ENCODE data around the gene ALX3. TPM values are rescaled to one million over a fixed set of nuclear protein-coding genes. Genes with fewer than 3 reads are reported as not detected.

The ALX3 gene
- total and polyA plus RNA-seq, 12 donors, result 0.04 TPM; not detected in 11

DNA sequence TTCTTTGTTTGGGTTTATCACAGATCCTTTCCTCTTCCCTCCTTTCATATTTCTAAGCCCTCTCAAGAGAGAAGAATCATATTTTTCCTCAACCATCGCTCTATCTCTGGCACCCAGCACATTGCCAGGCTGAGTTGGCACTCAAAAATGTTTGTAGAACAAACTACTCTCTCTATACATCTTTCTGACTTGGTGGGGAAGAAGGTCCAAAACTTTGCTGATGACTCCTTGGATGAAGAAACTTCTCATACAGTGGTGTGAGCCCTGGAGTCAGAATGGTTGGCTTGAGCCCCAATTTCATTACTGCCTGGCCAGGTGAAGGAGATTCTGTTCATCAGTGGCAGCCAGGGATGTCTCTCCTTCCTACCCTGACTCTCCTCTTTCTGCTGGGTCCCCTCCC lies 11.9 kb downstream of the ALX3 start:
- peaks cover 0 to 18% (median 6%) of the 10 kb centered on the region in 9 donors for H3K4me1 ChIP-seq
- H3K4me3 ChIP-seq, result no peak overlapping the region
- no peak overlapping the region for H3K27ac ChIP-seq
- WGBS, 2 donors, result 83% methylated on average over 1 of the region's 1 CpG
- H3K27me3 ChIP-seq, result no peaks in the 10 kb centered on the region
- H3K36me3 ChIP-seq, result peaks cover 0 to 68% (median 28%) of the 10 kb centered on the region in 9 donors
- TF ChIP-seq, protein P1, sequence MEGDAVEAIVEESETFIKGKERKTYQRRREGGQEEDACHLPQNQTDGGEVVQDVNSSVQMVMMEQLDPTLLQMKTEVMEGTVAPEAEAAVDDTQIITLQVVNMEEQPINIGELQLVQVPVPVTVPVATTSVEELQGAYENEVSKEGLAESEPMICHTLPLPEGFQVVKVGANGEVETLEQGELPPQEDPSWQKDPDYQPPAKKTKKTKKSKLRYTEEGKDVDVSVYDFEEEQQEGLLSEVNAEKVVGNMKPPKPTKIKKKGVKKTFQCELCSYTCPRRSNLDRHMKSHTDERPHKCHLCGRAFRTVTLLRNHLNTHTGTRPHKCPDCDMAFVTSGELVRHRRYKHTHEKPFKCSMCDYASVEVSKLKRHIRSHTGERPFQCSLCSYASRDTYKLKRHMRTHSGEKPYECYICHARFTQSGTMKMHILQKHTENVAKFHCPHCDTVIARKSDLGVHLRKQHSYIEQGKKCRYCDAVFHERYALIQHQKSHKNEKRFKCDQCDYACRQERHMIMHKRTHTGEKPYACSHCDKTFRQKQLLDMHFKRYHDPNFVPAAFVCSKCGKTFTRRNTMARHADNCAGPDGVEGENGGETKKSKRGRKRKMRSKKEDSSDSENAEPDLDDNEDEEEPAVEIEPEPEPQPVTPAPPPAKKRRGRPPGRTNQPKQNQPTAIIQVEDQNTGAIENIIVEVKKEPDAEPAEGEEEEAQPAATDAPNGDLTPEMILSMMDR (IDR thresholded peaks at IDR 0.05), result no peak
- intact Hi-C loops (cut with DNase I), result loop anchor here in 3 of 10 donors (5.0 to 10.0 kb wide), 3 partner anchors 44 to 126 kb away; no protein-coding TSS in a partner anchor
- ATAC-seq (no peak), DNase-seq (no peak)
- no peaks in the 10 kb centered on the region for H3K9me3 ChIP-seq

DNA sequence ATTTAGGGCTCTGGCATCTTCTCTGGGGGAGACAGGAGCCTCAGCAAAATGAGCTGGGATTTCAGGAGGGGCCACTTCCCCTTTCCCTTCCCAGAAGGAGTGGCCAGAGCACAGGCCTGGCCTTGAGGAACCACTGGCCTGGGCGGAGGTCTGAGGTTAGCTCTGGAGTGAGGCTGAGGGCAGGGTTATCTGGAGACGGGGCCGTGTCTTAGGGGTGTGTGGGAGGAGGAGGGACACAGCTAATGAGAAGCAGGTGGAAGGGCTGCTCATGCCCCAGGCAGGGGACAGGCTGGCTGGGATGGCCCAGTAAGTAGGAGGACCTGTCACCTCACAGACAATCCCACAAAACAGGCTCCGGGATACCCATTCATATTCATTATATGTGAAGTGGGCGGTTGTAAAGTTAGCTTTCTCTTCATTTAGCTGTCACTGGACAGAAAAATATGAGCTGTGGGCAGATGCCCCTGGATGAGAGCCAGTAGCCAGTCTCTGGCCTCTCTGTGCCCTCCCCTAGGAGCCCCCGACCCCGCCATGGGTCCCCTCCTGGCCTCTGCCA lies 12.4 kb downstream of the ALX3 start:
- Histone ChIP-seq H3K4me1 (peaks cover 0 to 19% (median 5%) of the 10 kb centered on the region in 9 donors), H3K4me3 (no peak overlapping the region), H3K27ac (no peak overlapping the region), H3K9me3 (no peaks in the 10 kb centered on the region), H3K36me3 (peaks cover 0 to 73% (median 34%) of the 10 kb centered on the region in 9 donors), H3K27me3 (no peaks in the 10 kb centered on the region)
- ATAC-seq (no peak), DNase-seq (no peak)
- WGBS, 2 donors, result 71 to 77% methylated on average over 7 of the region's 7 CpGs
- TF ChIP-seq, protein P1 (IDR thresholded peaks at IDR 0.05), result no peak
- intact Hi-C loops (cut with DNase I), result loop anchor here in 3 of 10 donors (5.0 to 10.0 kb wide), 3 partner anchors 44 to 127 kb away; no protein-coding TSS in a partner anchor

DNA sequence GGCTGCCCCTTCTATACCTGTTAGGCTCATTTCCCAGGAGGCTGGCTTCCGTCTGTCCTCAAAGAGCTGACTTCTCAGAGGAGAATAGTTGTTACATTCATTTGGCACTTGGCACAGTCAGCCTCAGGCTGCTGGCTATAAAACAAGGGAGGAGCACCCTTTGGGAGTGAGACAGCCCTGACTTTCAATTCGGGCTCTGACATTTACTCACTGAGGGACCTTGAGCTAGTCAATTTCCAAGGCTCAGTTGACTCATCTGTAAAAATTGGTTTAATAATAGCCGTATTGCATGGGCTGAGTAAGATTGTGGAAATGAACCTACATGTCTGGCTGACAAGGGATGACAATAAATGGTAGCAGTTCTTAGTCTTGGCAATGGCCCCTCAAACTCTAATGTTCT lies 13.7 kb downstream of the ALX3 start:
- no peak overlapping the region for H3K4me3 ChIP-seq
- intact Hi-C loops (cut with DNase I), result loop anchor here in 3 of 10 donors (5.0 to 10.0 kb wide), 3 partner anchors 46 to 128 kb away; no protein-coding TSS in a partner anchor
- peak in 1 of 8 donors; percentile 57 for ATAC-seq
- H3K9me3 ChIP-seq, result no peaks in the 10 kb centered on the region
- H3K36me3 ChIP-seq, result peaks cover 0 to 86% (median 45%) of the 10 kb centered on the region in 9 donors
- peaks cover 0 to 18% (median 5%) of the 10 kb centered on the region in 9 donors for H3K4me1 ChIP-seq
- no peak for DNase-seq
- 52 to 67% methylated on average over 3 of the region's 3 CpGs for WGBS, 2 donors
- TF ChIP-seq, protein P1 (IDR thresholded peaks at IDR 0.05), result no peak
- H3K27me3 ChIP-seq, result no peaks in the 10 kb centered on the region
- no peak overlapping the region for H3K27ac ChIP-seq

DNA sequence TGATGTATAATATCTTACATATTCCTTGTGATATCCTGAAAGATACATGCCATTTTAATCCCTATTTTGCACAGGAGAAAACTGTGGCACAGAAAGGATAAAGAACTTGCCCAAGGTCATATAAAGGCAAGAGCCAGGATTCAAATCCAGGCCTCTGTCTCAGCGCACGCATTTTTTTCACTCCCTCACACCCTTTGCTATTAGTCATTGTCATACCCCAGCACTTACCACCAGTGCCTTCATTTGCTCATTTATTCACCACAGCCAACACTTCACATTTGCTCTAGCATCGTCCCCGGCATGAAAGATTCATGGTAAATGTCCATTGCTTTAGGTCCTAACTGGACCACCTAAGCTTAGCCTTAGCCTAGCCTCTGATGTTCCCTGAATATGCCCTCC lies 14.2 kb downstream of the ALX3 start:
- no peaks in the 10 kb centered on the region for H3K27me3 ChIP-seq
- H3K27ac ChIP-seq, result no peak overlapping the region
- peaks cover 0 to 88% (median 50%) of the 10 kb centered on the region in 9 donors for H3K36me3 ChIP-seq
- H3K4me1 ChIP-seq, result peaks cover 0 to 23% (median 5%) of the 10 kb centered on the region in 9 donors
- no peaks in the 10 kb centered on the region for H3K9me3 ChIP-seq
- H3K4me3 ChIP-seq, result no peak overlapping the region
- DNase-seq (no peak), ATAC-seq (no peak)
- TF ChIP-seq, protein P1 (IDR thresholded peaks at IDR 0.05), result no peak
- WGBS, 2 donors, result 94% methylated on average over 4 of the region's 4 CpGs
- intact Hi-C loops (cut with DNase I), result loop anchor here in 3 of 10 donors (5.0 to 10.0 kb wide), 3 partner anchors 46 to 129 kb away; no protein-coding TSS in a partner anchor

Data from heart right ventricle (tissue), 16 donors.